NCI-H1436 treated with DMSO at 0.1 percent for 48 hours (cell line): Measurements from ENCODE around the gene DDR2.

Experiments used
- DNase-seq: peaks from one replicate; lab custom pipeline; 2025; lab: John Stamatoyannopoulos, UW

Gene DDR2

GRCh38 chr1:162699366-162699765 lies 67.1 kb downstream of the DDR2 start:
- DNase-seq = no peak

- no peak for DNase-seq
Measured at GRCh38 chr1:162700131-162700530, 67.9 kb downstream of the DDR2 start.

GRCh38 chr1:162701286-162701685 lies 69.0 kb downstream of the DDR2 start:
- no peak for DNase-seq

GRCh38 chr1:162702628-162703027 lies 70.4 kb downstream of the DDR2 start:
- DNase-seq = no peak

- no peak for DNase-seq
Measured at GRCh38 chr1:162703708-162704107, 71.4 kb downstream of the DDR2 start.

- no peak for DNase-seq
Measured at GRCh38 chr1:162704673-162705424, 72.6 kb downstream of the DDR2 start.

GRCh38 chr1:162706003-162706402 lies 73.7 kb downstream of the DDR2 start:
- no peak for DNase-seq

GRCh38 chr1:162706606-162707005 lies 74.3 kb downstream of the DDR2 start:
- no peak for DNase-seq

GRCh38 chr1:162708286-162708685 lies 76.0 kb downstream of the DDR2 start:
- no peak for DNase-seq

GRCh38 chr1:162709132-162709860 lies 77.0 kb downstream of the DDR2 start:
- no peak for DNase-seq

GRCh38 chr1:162709870-162710269 lies 77.6 kb downstream of the DDR2 start:
- DNase-seq = no peak

GRCh38 chr1:162710345-162710744 lies 78.1 kb downstream of the DDR2 start:
- no peak for DNase-seq

- DNase-seq = no peak
Measured at GRCh38 chr1:162710780-162711465, 78.7 kb downstream of the DDR2 start.

- no peak for DNase-seq
Measured at GRCh38 chr1:162712317-162713029, 80.2 kb downstream of the DDR2 start.

GRCh38 chr1:162716123-162716522 lies 83.9 kb downstream of the DDR2 start:
- DNase-seq = no peak

GRCh38 chr1:162716552-162716951 lies 84.3 kb downstream of the DDR2 start:
- DNase-seq = no peak

GRCh38 chr1:162717548-162718184 lies 85.4 kb downstream of the DDR2 start:
- DNase-seq = no peak

- DNase-seq = no peak
Measured at GRCh38 chr1:162719678-162720077, 87.4 kb downstream of the DDR2 start.

GRCh38 chr1:162720996-162721395 lies 88.7 kb downstream of the DDR2 start:
- no peak for DNase-seq

- no peak for DNase-seq
Measured at GRCh38 chr1:162721471-162721870, 89.2 kb downstream of the DDR2 start.

GRCh38 chr1:162722036-162722435 lies 89.8 kb downstream of the DDR2 start:
- DNase-seq = no peak

- DNase-seq = no peak
Measured at GRCh38 chr1:162724583-162725120, 92.4 kb downstream of the DDR2 start.
